Endothelial cell of umbilical vein (primary cell): ENCODE results near the gene PLSCR1. TPM values are rescaled to one million over a fixed set of nuclear protein-coding genes. Genes with fewer than 3 reads are reported as not detected.

Experiments used
- BruUV-seq: library from RNA; stranded (reverse); fragments of 400-500 nt; replicated peaks from 2 replicates; lab custom pipeline; 2021; lab: Mats Ljungman, UMichigan
- CTCF ChIA-PET: fragments of 300-600, 350-600 bp; sonication (Branson Sonifier 250); formaldehyde crosslinking; loops from one replicate; lab custom pipeline; 2021; ENCODE audit warnings: antibody characterized with exemption, inconsistent platforms; lab: Charles Lee
- POLR2A ChIA-PET: fragments of 300-600, 350-600 bp; sonication (Branson Sonifier 250); formaldehyde crosslinking; loops from one replicate; lab custom pipeline; 2021; ENCODE audit warnings: antibody characterized with exemption, inconsistent platforms; lab: Charles Lee
- DNase-seq: peaks from one replicate; pipeline ENCODE4 v3.0.0-alpha.2; 2011; ENCODE audit warnings: low read depth, low spot score
- FAIRE-seq: peaks from 2 replicates; lab custom pipeline; 2011; peaks lifted over from hg19 to GRCh38; lab: Jason Lieb, UNC
- H2AFZ ChIP-seq: 2 replicates; pipeline ENCODE4 v1.6.0; 2012; ENCODE audit warnings: low read depth, low read length, control low read depth, inconsistent platforms
- H3K27ac ChIP-seq: 2 replicates; pipeline ENCODE4 v1.5.1; 2011; ENCODE audit warnings: low read depth, mild to moderate bottlenecking, control low read depth, low read length, moderate library complexity; ENCODE audit not compliant: insufficient read depth
- H3K27me3 ChIP-seq, 2 experiments: 2 replicates each; pipeline versions ENCODE4 v1.6.0 to v1.6.1; 2011; ENCODE audit warnings: low read length in 2 of 2, mixed read lengths in 1 of 2; ENCODE audit not compliant: control insufficient read depth in 2 of 2, insufficient read depth in 2 of 2
- H3K36me3 ChIP-seq, 2 experiments: 2 replicates in 1 of 2; 3 replicates in 1 of 2; pipeline ENCODE4 v1.5.1; 2011; ENCODE audit warnings: low read length in 2 of 2, mild to moderate bottlenecking in 1 of 2, moderate library complexity in 1 of 2; ENCODE audit not compliant: control insufficient read depth in 2 of 2, insufficient read depth in 2 of 2; ENCODE audit errors: extremely low read depth in 1 of 2
- H3K4me1 ChIP-seq: 3 replicates; pipeline ENCODE4 v1.5.1; 2011; ENCODE audit warnings: mild to moderate bottlenecking, low read length; ENCODE audit not compliant: control insufficient read depth, insufficient read depth; ENCODE audit errors: extremely low read depth
- H3K4me2 ChIP-seq: 2 replicates; pipeline ENCODE4 v1.6.1; 2011; ENCODE audit warnings: low read length, control low read depth, mixed read lengths; ENCODE audit not compliant: insufficient read depth
- H3K4me3 ChIP-seq, 3 experiments: fragments of 200-600 bp in 1 of 3; sonication (generic), shearing (Covaris generic) in 1 of 3; replicated peaks in 1 of 3; 2 replicates each; pipeline ENCODE4 v1.5.1; 2011 to 2016; ENCODE audit warnings: control low read depth in 3 of 3, low read length in 3 of 3, mild to moderate bottlenecking in 2 of 3, inconsistent platforms in 1 of 3, low read depth in 1 of 3, moderate library complexity in 1 of 3; ENCODE audit not compliant: insufficient read depth in 1 of 3
- H3K79me2 ChIP-seq: 2 replicates; pipeline ENCODE4 v1.6.0; 2012; ENCODE audit warnings: low read length, inconsistent platforms; ENCODE audit not compliant: control insufficient read depth, insufficient read depth
- H3K9ac ChIP-seq: replicated peaks from 2 replicates; pipeline ENCODE3; 2011; ENCODE audit warnings: low read length, control low read depth; ENCODE audit not compliant: insufficient read depth; ENCODE audit errors: extremely low read depth
- H3K9me1 ChIP-seq: replicated peaks from 3 replicates; pipeline ENCODE4 v1.6.0; 2011; ENCODE audit warnings: mild to moderate bottlenecking, low read length; ENCODE audit not compliant: control insufficient read depth, insufficient read depth; ENCODE audit errors: extremely low read depth
- H3K9me3 ChIP-seq: replicated peaks from 2 replicates; pipeline ENCODE4 v1.5.1; 2012; ENCODE audit warnings: low read length, inconsistent platforms; ENCODE audit not compliant: control insufficient read depth, insufficient read depth
- H4K20me1 ChIP-seq: replicated peaks from 2 replicates; pipeline ENCODE3; 2011; ENCODE audit warnings: mild to moderate bottlenecking, low read length; ENCODE audit not compliant: control insufficient read depth, insufficient read depth; ENCODE audit errors: extremely low read depth
- EZH2 ChIP-seq: IDR thresholded peaks from 2 replicates; pipeline ENCODE4 v1.6.1; 2012; ENCODE audit warnings: borderline replicate concordance, low read depth, mild to moderate bottlenecking, moderate library complexity, low read length, inconsistent platforms; ENCODE audit not compliant: severe bottlenecking
- FOS ChIP-seq: IDR thresholded peaks from 2 replicates; pipeline ENCODE4 v1.6.1; 2011; ENCODE audit warnings: mild to moderate bottlenecking, low read length, moderate library complexity, borderline replicate concordance; ENCODE audit not compliant: insufficient read depth
- GATA2 ChIP-seq: IDR thresholded peaks from 2 replicates; pipeline ENCODE4 v1.7.0; 2011; ENCODE audit warnings: low read depth, mild to moderate bottlenecking, moderate library complexity, mixed read lengths, low read length; ENCODE audit not compliant: insufficient read length, insufficient read depth
- JUN ChIP-seq: IDR thresholded peaks from 2 replicates; pipeline ENCODE4 v1.6.1; 2011; ENCODE audit warnings: borderline replicate concordance, low read depth; ENCODE audit not compliant: insufficient read length, insufficient read depth
- MYC ChIP-seq: IDR thresholded peaks from one replicate; pipeline ENCODE4 v1.6.1; 2011; ENCODE audit warnings: mild to moderate bottlenecking, low read depth, low read length
- POLR2A ChIP-seq: IDR thresholded peaks from 2 replicates; pipeline ENCODE4 v1.6.1; 2012; ENCODE audit warnings: low read depth, mild to moderate bottlenecking, control low read depth, low read length
- POLR2AphosphoS5 ChIP-seq: IDR thresholded peaks from 2 replicates; pipeline ENCODE4 v1.6.1; 2012; ENCODE audit warnings: low read depth, mild to moderate bottlenecking, control low read depth, low read length, moderate library complexity; ENCODE audit not compliant: insufficient read depth
- dilution Hi-C: fragments of 300-500 bp; cut with MboI; formaldehyde crosslinking; loops from one replicate; pipeline ENCODE4 v1.15.0; 2019; ENCODE audit warnings: low sequenced_read_pairs; ENCODE audit not compliant: extremely low pct_ligation_motif_present
- intact Hi-C: fragments of 100-400 bp; cut with micrococcal nuclease; formaldehyde crosslinking; loops from one replicate; pipeline ENCODE4 v1.10.0; 2022
- polyA plus RNA-seq, 4 experiments: library from polyadenylated mRNA; depleted of rRNA in 3 of 4; stranded (reverse) in 3 of 4; unstranded in 1 of 4; fragments of >200 nt; gene quantifications; 2 replicates each; pipeline versions ENCODE4 v1.2.1 to v1.2.3, GENCODE V29; 2011 to 2012; ENCODE audit warnings: missing spikeins in 1 of 4
- total RNA-seq: library from RNA; stranded (reverse); gene quantifications from 2 replicates; pipeline ENCODE4 v1.2.3, GENCODE V29; 2021
- TF ChIP-seq, protein P1 (sequence below): IDR thresholded peaks from 2 replicates; pipeline ENCODE4 v1.6.1; 2011; ENCODE audit not compliant: insufficient read depth, insufficient read length
- TF ChIP-seq, protein P2 (sequence below), 2 donors: IDR thresholded peaks; 1 replicate in 1 of 2; 2 replicates in 1 of 2; pipeline ENCODE4 v1.5.1; 2011; ENCODE audit warnings: low read length in 2 of 2, mild to moderate bottlenecking in 2 of 2, moderate library complexity in 2 of 2, control low read depth in 1 of 2, inconsistent platforms in 1 of 2, low read depth in 1 of 2; ENCODE audit not compliant: insufficient read depth in 1 of 2; ENCODE audit errors: extremely low read depth in 1 of 2

Gene PLSCR1
- total and polyA plus RNA-seq, 2 donors (not counting 3 experiments of a cell fraction or from before 2014, with no cell fraction given), result 53.2 to 78.7 TPM

DNA sequence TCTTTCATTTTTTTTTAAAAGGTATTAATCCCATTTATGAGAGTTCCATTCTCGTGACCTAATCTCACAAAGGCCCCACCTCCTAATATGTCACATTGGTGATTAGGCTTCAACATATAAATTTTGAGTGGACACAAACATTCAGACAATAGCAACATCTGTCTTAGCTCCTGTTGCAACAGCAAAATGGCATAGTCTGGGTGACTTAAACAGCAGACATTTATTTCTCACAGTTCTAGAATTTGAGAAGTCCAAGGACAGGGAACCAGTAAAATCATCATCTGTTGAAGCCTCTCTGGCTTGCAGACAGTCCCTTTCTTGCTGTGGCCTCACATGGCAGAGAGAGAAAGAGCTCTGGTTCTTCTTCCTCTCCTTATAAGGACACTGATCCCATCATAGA, 71.8 kb downstream of the PLSCR1 start:
- H3K9me1 ChIP-seq, result no peaks in the 10 kb centered on the region
- ChIA-PET POLR2A (no interaction called here), CTCF (interaction anchor here (0.6 kb wide), 1 partner anchor 21 kb away, joined by 7 read pairs; no protein-coding TSS in a partner anchor)
- no TSS peak for BruUV-seq
- H3K27me3 ChIP-seq, result no peaks in the 10 kb centered on the region
- no peak overlapping the region for H2AFZ ChIP-seq
- FAIRE-seq (no peak), DNase-seq (no peak)
- H3K9me3 ChIP-seq, result no peaks in the 10 kb centered on the region
- no peaks in the 10 kb centered on the region for H3K79me2 ChIP-seq
- no peak overlapping the region for H3K9ac ChIP-seq
- no peaks in the 10 kb centered on the region for H4K20me1 ChIP-seq
- dilution Hi-C loops (no loop called here), intact Hi-C loops (no loop called here)
- H3K4me3 ChIP-seq, result no peak overlapping the region
- H3K27ac ChIP-seq, result no peak overlapping the region
- no peaks in the 10 kb centered on the region for H3K36me3 ChIP-seq
- TF ChIP-seq JUN, result no peak
- no peak for TF ChIP-seq POLR2A
- TF ChIP-seq EZH2, result no peak
- TF ChIP-seq POLR2AphosphoS5, result no peak
- TF ChIP-seq, protein P1, sequence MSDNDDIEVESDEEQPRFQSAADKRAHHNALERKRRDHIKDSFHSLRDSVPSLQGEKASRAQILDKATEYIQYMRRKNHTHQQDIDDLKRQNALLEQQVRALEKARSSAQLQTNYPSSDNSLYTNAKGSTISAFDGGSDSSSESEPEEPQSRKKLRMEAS, result no peak
- TF ChIP-seq, protein P2, sequence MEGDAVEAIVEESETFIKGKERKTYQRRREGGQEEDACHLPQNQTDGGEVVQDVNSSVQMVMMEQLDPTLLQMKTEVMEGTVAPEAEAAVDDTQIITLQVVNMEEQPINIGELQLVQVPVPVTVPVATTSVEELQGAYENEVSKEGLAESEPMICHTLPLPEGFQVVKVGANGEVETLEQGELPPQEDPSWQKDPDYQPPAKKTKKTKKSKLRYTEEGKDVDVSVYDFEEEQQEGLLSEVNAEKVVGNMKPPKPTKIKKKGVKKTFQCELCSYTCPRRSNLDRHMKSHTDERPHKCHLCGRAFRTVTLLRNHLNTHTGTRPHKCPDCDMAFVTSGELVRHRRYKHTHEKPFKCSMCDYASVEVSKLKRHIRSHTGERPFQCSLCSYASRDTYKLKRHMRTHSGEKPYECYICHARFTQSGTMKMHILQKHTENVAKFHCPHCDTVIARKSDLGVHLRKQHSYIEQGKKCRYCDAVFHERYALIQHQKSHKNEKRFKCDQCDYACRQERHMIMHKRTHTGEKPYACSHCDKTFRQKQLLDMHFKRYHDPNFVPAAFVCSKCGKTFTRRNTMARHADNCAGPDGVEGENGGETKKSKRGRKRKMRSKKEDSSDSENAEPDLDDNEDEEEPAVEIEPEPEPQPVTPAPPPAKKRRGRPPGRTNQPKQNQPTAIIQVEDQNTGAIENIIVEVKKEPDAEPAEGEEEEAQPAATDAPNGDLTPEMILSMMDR (IDR thresholded peaks at IDR 0.05; ENCODE audit: extremely low read depth in 1 of 2, insufficient read depth in 1 of 2, low read depth in 1 of 2, low read length in 2 of 2), result no peak
- no peak for TF ChIP-seq MYC
- TF ChIP-seq FOS, result no peak
- no peak for TF ChIP-seq GATA2
- H3K4me1 ChIP-seq, result no peaks in the 10 kb centered on the region
- H3K4me2 ChIP-seq, result no peak overlapping the region
